ENCODE measurements around the gene ARHGEF38.

GRCh38 chr4:105536601-105537000 lies 15.8 kb upstream of the ARHGEF38 start:
- TF ChIP-seq CTCF (IDR thresholded peaks at IDR 0.05): no peak
- no peak for TF ChIP-seq POLR2A (IDR thresholded peaks at IDR 0.05)

Data from heart left ventricle (tissue), 13 donors.